Gastrocnemius medialis (tissue), 4 donors: ENCODE results near the gene TECR. TPM values are rescaled to one million over a fixed set of nuclear protein-coding genes. Genes with fewer than 3 reads are reported as not detected.

Source experiments
- ATAC-seq, 2 donors: fragments of 150-250 bp; one replicate each; pipeline ENCODE4 v1.9.1; 2016
- DNase-seq, 2 donors: peaks; one replicate each; pipeline ENCODE4 v3.0.0-alpha.2; 2019
- H3K27ac ChIP-seq, 4 donors: fragments of 200-600 bp; sonication (generic); 1 replicate in 1 of 4; 2 replicates in 3 of 4; pipeline ENCODE4 v1.5.1; 2016 to 2018; ENCODE audit warnings: mild to moderate bottlenecking in 2 of 4, moderate library complexity in 1 of 4
- H3K27me3 ChIP-seq, 3 donors: fragments of 200-600 bp; sonication (generic) in 2 of 3; 1 replicate in 1 of 3; 2 replicates in 2 of 3; pipeline versions ENCODE4 v1.5.1 to v1.6.0; 2016 to 2019; ENCODE audit warnings: mild to moderate bottlenecking in 1 of 3, moderate library complexity in 1 of 3
- H3K36me3 ChIP-seq, 2 donors: fragments of 200-600 bp; sonication (generic) in 1 of 2; one replicate each; pipeline ENCODE4 v1.5.1; 2017 to 2018
- H3K4me1 ChIP-seq, 2 donors: fragments of 200-600 bp; sonication (generic) in 1 of 2; one replicate each; pipeline ENCODE4 v1.5.1; 2016 to 2017; ENCODE audit warnings: mild to moderate bottlenecking in 2 of 2
- H3K4me3 ChIP-seq, 4 donors: fragments of 200-600 bp; sonication (generic) in 3 of 4; 1 replicate in 1 of 4; 2 replicates in 3 of 4; pipeline ENCODE4 v1.5.1; 2016 to 2019; ENCODE audit warnings: mild to moderate bottlenecking in 2 of 4
- H3K9me3 ChIP-seq, 3 donors: fragments of 200-600 bp; sonication (generic) in 2 of 3; 1 replicate in 1 of 3; 2 replicates in 2 of 3; pipeline ENCODE4 v1.5.1; 2016 to 2019
- POLR2A ChIP-seq, 2 donors: fragments of 450-650 bp; IDR thresholded peaks; one replicate each; pipeline ENCODE4 v1.6.1; 2017; ENCODE audit warnings: antibody characterized with exemption in 2 of 2, mild to moderate bottlenecking in 2 of 2, moderate library complexity in 2 of 2
- in situ Hi-C, 4 donors: fragments of 200-750 bp; cut with MboI; loops; one replicate each; pipeline versions ENCODE4 v1.15.0 to v1.8.0; 2017; ENCODE audit warnings: low sequenced_read_pairs in 4 of 4
- intact Hi-C: fragments of 100-400 bp; cut with DNase I; formaldehyde crosslinking; loops from one replicate; pipeline ENCODE4 v1.15.1; 2023; ENCODE audit warnings: low total_unique reads
- total RNA-seq, 4 donors: library from RNA; depleted of rRNA; stranded (reverse); fragments of >200 nt; gene quantifications; one replicate each; pipeline versions ENCODE4 v1.1.0 to v1.2.3, GENCODE V29; 2016
- TF ChIP-seq, protein P1 (sequence below), 5 experiments: fragments of 450-650 bp in 3 of 5; fragments of 200-600 bp in 2 of 5; sonication (generic) in 2 of 5; IDR thresholded peaks in 4 of 5; conservative IDR thresholded peaks in 1 of 5; 1 replicate in 4 of 5; 2 replicates in 1 of 5; pipeline ENCODE4 v1.5.1; 2016 to 2019; ENCODE audit warnings: antibody characterized with exemption in 5 of 5, mild to moderate bottlenecking in 3 of 5, moderate library complexity in 3 of 5

The TECR gene
- total RNA-seq, 4 donors from 2014 or later: 56.2 to 155 (median 113) TPM

DNA sequence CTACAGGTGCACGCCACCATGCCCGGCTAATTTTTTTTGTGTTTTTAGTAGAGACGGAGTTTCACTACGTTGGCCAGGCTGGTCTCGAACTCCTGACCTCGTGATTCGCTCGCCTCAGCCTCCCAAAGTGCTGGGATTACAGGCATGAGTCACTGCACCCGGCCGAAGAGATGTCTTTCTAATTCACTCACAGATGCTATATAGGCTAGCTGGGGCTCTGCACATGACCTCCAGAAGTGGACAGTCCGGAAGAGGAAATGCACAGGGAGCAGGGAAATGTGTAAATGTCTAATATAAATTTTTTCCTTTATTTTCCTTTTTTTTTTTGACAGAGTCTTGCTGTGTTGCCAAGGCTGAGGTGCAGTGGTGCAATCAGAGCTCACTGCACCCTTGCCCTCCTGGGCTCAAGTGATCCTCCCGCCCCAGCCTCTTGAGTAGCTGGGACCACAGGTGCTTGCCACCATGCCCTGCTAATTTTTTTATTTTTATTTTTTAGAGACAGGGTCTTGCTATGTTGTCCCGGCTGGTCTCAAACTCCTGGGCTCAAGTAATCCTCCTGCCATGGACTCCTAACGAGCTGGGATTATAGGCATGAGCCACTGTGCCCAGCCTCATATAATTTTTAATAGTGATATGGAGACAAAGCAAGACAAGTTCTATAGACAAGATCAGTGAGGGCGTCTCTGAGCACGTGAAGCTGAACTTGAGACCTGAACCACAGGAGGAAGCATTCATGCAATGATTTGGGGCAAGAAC is 41.8 kb upstream of the TECR start:
- no peaks in the 10 kb centered on the region for H3K4me1 ChIP-seq

DNA sequence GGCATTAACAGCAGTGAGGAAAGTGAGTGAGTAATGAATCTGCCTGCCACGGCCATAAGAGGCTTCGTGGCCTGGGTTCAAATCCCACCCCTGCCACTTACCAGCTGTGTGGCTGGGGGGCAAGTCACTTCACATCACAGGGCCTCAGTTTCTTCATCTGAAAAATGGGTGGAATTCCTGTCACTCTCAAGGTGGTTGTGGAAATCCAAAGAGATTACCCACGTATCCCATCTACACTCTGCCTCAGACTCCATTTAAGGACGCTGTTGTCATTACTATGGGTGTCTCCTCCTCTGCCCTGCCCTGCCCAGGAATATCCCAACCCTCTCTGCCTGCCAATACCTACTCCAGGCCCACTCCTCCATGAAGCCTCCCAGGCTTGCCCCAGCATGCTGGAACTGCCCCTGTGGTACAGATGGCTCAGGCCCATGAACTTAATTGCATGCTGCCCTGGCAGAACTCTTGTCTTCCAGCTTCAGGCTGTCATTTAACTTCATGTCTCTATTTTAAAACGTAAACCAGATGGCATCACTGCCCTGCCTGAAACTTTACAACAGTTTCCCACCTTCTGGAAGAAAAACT is 36.5 kb upstream of the TECR start:
- no peak for TF ChIP-seq POLR2A (IDR thresholded peaks at IDR 0.05)
- TF ChIP-seq, protein P1, sequence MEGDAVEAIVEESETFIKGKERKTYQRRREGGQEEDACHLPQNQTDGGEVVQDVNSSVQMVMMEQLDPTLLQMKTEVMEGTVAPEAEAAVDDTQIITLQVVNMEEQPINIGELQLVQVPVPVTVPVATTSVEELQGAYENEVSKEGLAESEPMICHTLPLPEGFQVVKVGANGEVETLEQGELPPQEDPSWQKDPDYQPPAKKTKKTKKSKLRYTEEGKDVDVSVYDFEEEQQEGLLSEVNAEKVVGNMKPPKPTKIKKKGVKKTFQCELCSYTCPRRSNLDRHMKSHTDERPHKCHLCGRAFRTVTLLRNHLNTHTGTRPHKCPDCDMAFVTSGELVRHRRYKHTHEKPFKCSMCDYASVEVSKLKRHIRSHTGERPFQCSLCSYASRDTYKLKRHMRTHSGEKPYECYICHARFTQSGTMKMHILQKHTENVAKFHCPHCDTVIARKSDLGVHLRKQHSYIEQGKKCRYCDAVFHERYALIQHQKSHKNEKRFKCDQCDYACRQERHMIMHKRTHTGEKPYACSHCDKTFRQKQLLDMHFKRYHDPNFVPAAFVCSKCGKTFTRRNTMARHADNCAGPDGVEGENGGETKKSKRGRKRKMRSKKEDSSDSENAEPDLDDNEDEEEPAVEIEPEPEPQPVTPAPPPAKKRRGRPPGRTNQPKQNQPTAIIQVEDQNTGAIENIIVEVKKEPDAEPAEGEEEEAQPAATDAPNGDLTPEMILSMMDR (IDR thresholded peaks at IDR 0.05 in 4 of 5, conservative IDR thresholded peaks at IDR 0.05 in 1 of 5): no peak
- intact Hi-C loops: no loop called here
- ATAC-seq (no peak), DNase-seq (no peak)
- peaks cover 6 to 18% of the 10 kb centered on the region in 2 donors for H3K4me1 ChIP-seq
- H3K9me3 ChIP-seq: no peaks in the 10 kb centered on the region
- no peak overlapping the region for H3K27ac ChIP-seq
- no peaks in the 10 kb centered on the region for H3K27me3 ChIP-seq
- in situ Hi-C loops: no loop called here
- H3K4me3 ChIP-seq: no peak overlapping the region
- H3K36me3 ChIP-seq: peaks cover 0 to 18% of the 10 kb centered on the region in 2 donors

More for the DNA sequence above, 41.8 kb upstream of the TECR start:
- ATAC-seq (no peak), DNase-seq (no peak)
- intact Hi-C loops: no loop called here
- in situ Hi-C loops: no loop called here
- no peak for TF ChIP-seq POLR2A (IDR thresholded peaks at IDR 0.05)
- TF ChIP-seq, protein P1 (IDR thresholded peaks at IDR 0.05 in 4 of 5, conservative IDR thresholded peaks at IDR 0.05 in 1 of 5): no peak
- Histone ChIP-seq H3K27me3 (no peaks in the 10 kb centered on the region), H3K4me3 (no peak overlapping the region), H3K9me3 (no peaks in the 10 kb centered on the region), H3K27ac (no peak overlapping the region), H3K36me3 (peaks cover 0 to 21% of the 10 kb centered on the region in 2 donors)

DNA sequence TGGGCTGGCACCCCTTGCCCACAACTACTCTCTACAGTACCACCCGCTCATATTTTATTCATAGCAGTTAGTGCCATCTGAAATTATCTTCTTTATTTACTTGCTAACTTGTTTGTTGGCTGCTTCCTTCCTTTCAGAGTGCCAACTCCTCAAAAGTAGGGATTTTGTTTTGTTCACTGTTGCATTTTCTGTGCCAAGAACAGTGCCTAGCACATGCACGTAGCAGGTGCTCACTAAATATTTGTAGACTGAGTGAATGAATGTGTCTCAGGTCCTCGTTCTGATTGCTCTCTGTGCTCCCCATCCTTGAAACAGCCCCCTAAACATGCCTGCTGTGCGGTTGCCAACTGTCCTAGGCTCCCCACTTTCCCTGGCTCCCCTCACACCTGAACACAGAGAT is 35.0 kb upstream of the TECR start:
- in situ Hi-C loops (no loop called here), intact Hi-C loops (no loop called here)
- DNase-seq (no peak), ATAC-seq (no peak)
- H3K9me3 ChIP-seq: no peaks in the 10 kb centered on the region
- no peaks in the 10 kb centered on the region for H3K27me3 ChIP-seq
- peaks cover 0 to 16% of the 10 kb centered on the region in 2 donors for H3K36me3 ChIP-seq
- H3K27ac ChIP-seq: no peak overlapping the region
- no peak for TF ChIP-seq POLR2A (IDR thresholded peaks at IDR 0.05)
- TF ChIP-seq, protein P1 (IDR thresholded peaks at IDR 0.05 in 4 of 5, conservative IDR thresholded peaks at IDR 0.05 in 1 of 5): no peak
- H3K4me3 ChIP-seq: no peak overlapping the region
- peaks cover 6 to 18% of the 10 kb centered on the region in 2 donors for H3K4me1 ChIP-seq

DNA sequence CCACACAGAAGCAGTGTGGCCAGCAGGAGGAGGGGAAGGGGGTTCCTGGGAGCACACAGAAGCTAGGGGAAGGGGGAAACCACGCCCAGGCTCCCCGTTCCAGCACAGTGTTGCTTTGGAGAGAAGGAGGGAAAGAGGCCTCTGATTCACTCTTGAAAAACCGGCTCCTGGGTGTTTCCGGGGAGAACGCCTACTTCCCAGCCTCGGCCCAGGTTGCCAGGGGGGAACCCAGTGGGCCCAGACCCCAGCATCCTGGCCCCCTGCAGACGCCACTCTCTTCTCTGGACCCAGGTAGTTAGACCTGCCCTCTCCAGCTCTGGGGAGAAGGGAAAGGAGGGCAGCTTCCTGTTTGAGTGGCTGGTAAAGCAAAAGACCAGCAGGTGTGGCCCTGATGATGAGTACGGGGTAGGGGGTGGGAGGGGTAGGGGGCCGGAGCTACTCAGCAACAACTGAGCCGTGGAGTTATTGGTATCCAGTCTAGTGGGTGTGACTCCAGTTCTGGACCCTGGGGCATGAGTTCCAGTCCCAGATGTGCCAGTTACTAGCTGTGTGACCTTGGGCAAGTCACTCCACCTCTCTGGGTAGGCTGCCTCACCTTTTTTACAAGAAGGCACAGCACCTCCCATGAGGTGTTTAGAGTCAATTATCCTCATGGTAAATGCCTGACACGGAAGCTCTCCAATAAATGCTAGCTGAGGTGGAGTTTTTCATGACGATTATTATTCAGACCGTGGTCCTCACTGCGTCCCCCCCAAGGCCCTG is 34.3 kb upstream of the TECR start:
- peaks cover 0 to 11% of the 10 kb centered on the region in 2 donors for H3K36me3 ChIP-seq
- H3K9me3 ChIP-seq: no peaks in the 10 kb centered on the region
- H3K4me3 ChIP-seq: peak overlapping the region; percentile 74 to 84 (median 80)
- intact Hi-C loops (loop anchor here (5.0 kb wide), 1 partner anchor 67 kb away; no protein-coding TSS in a partner anchor), in situ Hi-C loops (no loop called here)
- peak overlapping the region; percentile 70 to 75 (median 72) for H3K27ac ChIP-seq
- TF ChIP-seq, protein P1 (IDR thresholded peaks at IDR 0.05 in 4 of 5, conservative IDR thresholded peaks at IDR 0.05 in 1 of 5): no peak
- TF ChIP-seq POLR2A (IDR thresholded peaks at IDR 0.05): no peak
- H3K27me3 ChIP-seq: no peaks in the 10 kb centered on the region
- peaks cover 6 to 18% of the 10 kb centered on the region in 2 donors for H3K4me1 ChIP-seq
- ATAC-seq (no peak), DNase-seq (no peak)
